HG03064 (cell line): Measurements from ENCODE around the gene TYROBP.
"Not testable (repeated sequence)": the region's sequence is repeated elsewhere in the genome, so short reads cannot be mapped to it uniquely, and the experiment has no call there.

Experiments used
- ATAC-seq: cut with Tn5 transposase; IDR thresholded peaks from one replicate; pipeline ENCODE4 v1.9.1; 2021; ENCODE audit warnings: low read depth; ENCODE audit not compliant: unreplicated experiment

The TYROBP gene

GRCh38 chr19:35908010-35908441 is at the start of gene TYROBP:
Gene TYROBP (minus strand): TSS chr19:35908295. CDS start chr19:35908228, 67 bp downstream.
- ATAC-seq = no peak

GRCh38 chr19:35957411-35957810 is 49.3 kb upstream of the TYROBP start:
- ATAC-seq = not testable (repeated sequence)

GRCh38 chr19:35955881-35956634 is 48.0 kb upstream of the TYROBP start:
- no peak for ATAC-seq

- no peak for ATAC-seq
Measured at GRCh38 chr19:35949131-35949530, 41.0 kb upstream of the TYROBP start.

- ATAC-seq = no peak
Measured at GRCh38 chr19:35946203-35946602, 38.1 kb upstream of the TYROBP start.

- no peak for ATAC-seq
Measured at GRCh38 chr19:35945121-35945790, 37.2 kb upstream of the TYROBP start.

- ATAC-seq = no peak
Measured at GRCh38 chr19:35944556-35944955, 36.5 kb upstream of the TYROBP start.

- ATAC-seq = no peak
Measured at GRCh38 chr19:35943321-35944301, 35.5 kb upstream of the TYROBP start.

- ATAC-seq = no peak
Measured at GRCh38 chr19:35942235-35942634, 34.1 kb upstream of the TYROBP start.

- no peak for ATAC-seq
Measured at GRCh38 chr19:35940839-35941238, 32.7 kb upstream of the TYROBP start.

- no peak for ATAC-seq
Measured at GRCh38 chr19:35940078-35940775, 32.1 kb upstream of the TYROBP start.

GRCh38 chr19:35939307-35940077 is 31.4 kb upstream of the TYROBP start:
- no peak for ATAC-seq

GRCh38 chr19:35938282-35939224 is 30.5 kb upstream of the TYROBP start:
- no peak for ATAC-seq

GRCh38 chr19:35937345-35938281 is 29.5 kb upstream of the TYROBP start:
- ATAC-seq = no peak

- no peak for ATAC-seq
Measured at GRCh38 chr19:35936738-35937268, 28.7 kb upstream of the TYROBP start.

- no peak for ATAC-seq
Measured at GRCh38 chr19:35935911-35936737, 28.0 kb upstream of the TYROBP start, which contains the start of gene LRFN3. Gene LRFN3 (plus strand): TSS chr19:35936374. CDS start chr19:35939426, 3,052 bp downstream.
